Activated CD4-positive, CD25-positive, alpha-beta regulatory T cell treated with anti-CD3 and anti-CD28 coated beads, Interleukin-2, amount 50 U/mL, for 16 hours (primary cell): Measurements from ENCODE around the gene MVD.

Experiments
- DNase-seq: peaks from one replicate; pipeline ENCODE4 v3.0.0-alpha.2; 2020; ENCODE audit warnings: low read depth, low spot score

Gene MVD

GRCh38 chr16:88608076-88608475 is 54.8 kb downstream of the MVD start:
- DNase-seq: no peak

GRCh38 chr16:88606148-88606757 is 56.6 kb downstream of the MVD start:
- DNase-seq: no peak

- no peak for DNase-seq
Observed at GRCh38 chr16:88605186-88606147, 57.4 kb downstream of the MVD start.

GRCh38 chr16:88602091-88602490 is 60.8 kb downstream of the MVD start:
- no peak for DNase-seq
